Stimulated activated CD4-positive, alpha-beta T cell treated with anti-CD3 and anti-CD28 coated beads, Interleukin-4, amount 100 ng/mL, for 4 hours (primary cell): ENCODE data around the gene ADRA2C.

ENCODE experiments used
- DNase-seq, 2 experiments: peaks; one replicate each; pipeline ENCODE4 v3.0.0-alpha.2; 2020

The ADRA2C gene

GRCh38 chr4:3766036-3766784 is at the start of gene ADRA2C:
ADRA2C (plus strand) TSS chr4:3766385; CDS start chr4:3766607, 222 bp downstream.
- DNase-seq: no peak

GRCh38 chr4:3716631-3717235 is 49.5 kb upstream of the ADRA2C start:
- DNase-seq: no peak

GRCh38 chr4:3717241-3717640 is 48.9 kb upstream of the ADRA2C start:
- no peak for DNase-seq

- no peak for DNase-seq
Observed at GRCh38 chr4:3718462-3718861, 47.7 kb upstream of the ADRA2C start.

- DNase-seq: no peak
Observed at GRCh38 chr4:3719191-3719590, 47.0 kb upstream of the ADRA2C start.

- DNase-seq: no peak
Observed at GRCh38 chr4:3719836-3720235, 46.3 kb upstream of the ADRA2C start.

GRCh38 chr4:3720466-3720865 is 45.7 kb upstream of the ADRA2C start:
- DNase-seq: no peak

GRCh38 chr4:3721186-3721585 is 45.0 kb upstream of the ADRA2C start:
- no peak for DNase-seq

GRCh38 chr4:3721627-3722026 is 44.6 kb upstream of the ADRA2C start:
- no peak for DNase-seq

- no peak for DNase-seq
Observed at GRCh38 chr4:3722446-3723231, 43.5 kb upstream of the ADRA2C start.

GRCh38 chr4:3723232-3723642 is 42.9 kb upstream of the ADRA2C start:
- no peak for DNase-seq

- DNase-seq: no peak
Observed at GRCh38 chr4:3724319-3725231, 41.6 kb upstream of the ADRA2C start.

- DNase-seq: no peak
Observed at GRCh38 chr4:3725936-3726870, 40.0 kb upstream of the ADRA2C start.

- DNase-seq: no peak
Observed at GRCh38 chr4:3727847-3728469, 38.2 kb upstream of the ADRA2C start.

GRCh38 chr4:3729188-3729881 is 36.9 kb upstream of the ADRA2C start:
- no peak for DNase-seq

- DNase-seq: no peak
Observed at GRCh38 chr4:3729882-3730226, 36.3 kb upstream of the ADRA2C start.

- DNase-seq: no peak
Observed at GRCh38 chr4:3730422-3731190, 35.6 kb upstream of the ADRA2C start.

- DNase-seq: no peak
Observed at GRCh38 chr4:3732076-3733028, 33.8 kb upstream of the ADRA2C start.

- no peak for DNase-seq
Observed at GRCh38 chr4:3733195-3733594, 33.0 kb upstream of the ADRA2C start.
